Nephron progenitor cell (in vitro differentiated cells): ENCODE results near the gene CAMK2G.
"Not testable (repeated sequence)": the region's sequence is repeated elsewhere in the genome, so short reads cannot be mapped to it uniquely, and the experiment has no call there.

ENCODE experiments used
- DNase-seq: peaks from one replicate; pipeline ENCODE4 v3.0.0; 2021
- H3K27ac Mint-ChIP-seq: 2 replicates; pipeline ENCODE4 v1.8.0; 2021; ENCODE audit warnings: mild to moderate bottlenecking, moderate library complexity, mixed read lengths
- H3K27me3 Mint-ChIP-seq: 2 replicates; pipeline ENCODE4 v1.8.0; 2021; ENCODE audit warnings: mild to moderate bottlenecking, low read depth, mixed read lengths; ENCODE audit not compliant: poor library complexity
- H3K36me3 Mint-ChIP-seq: 2 replicates; pipeline ENCODE4 v1.8.0; 2021; ENCODE audit warnings: low read depth, mixed read lengths
- H3K4me1 Mint-ChIP-seq: 2 replicates; pipeline ENCODE4 v1.8.0; 2021; ENCODE audit warnings: mixed read lengths
- H3K4me3 Mint-ChIP-seq: 2 replicates; pipeline ENCODE4 v1.8.0; 2021; ENCODE audit warnings: mild to moderate bottlenecking, moderate library complexity, mixed read lengths
- H3K9me3 Mint-ChIP-seq: 2 replicates; pipeline ENCODE4 v1.8.0; 2021; ENCODE audit warnings: mild to moderate bottlenecking, moderate library complexity, mixed read lengths
- TF ChIP-seq, protein P1 (sequence below): fragments of 200-600 bp; sonication (generic); IDR thresholded peaks from 2 replicates; pipeline ENCODE4 v1.5.0; 2021; ENCODE audit warnings: antibody characterized with exemption

The CAMK2G gene

DNA sequence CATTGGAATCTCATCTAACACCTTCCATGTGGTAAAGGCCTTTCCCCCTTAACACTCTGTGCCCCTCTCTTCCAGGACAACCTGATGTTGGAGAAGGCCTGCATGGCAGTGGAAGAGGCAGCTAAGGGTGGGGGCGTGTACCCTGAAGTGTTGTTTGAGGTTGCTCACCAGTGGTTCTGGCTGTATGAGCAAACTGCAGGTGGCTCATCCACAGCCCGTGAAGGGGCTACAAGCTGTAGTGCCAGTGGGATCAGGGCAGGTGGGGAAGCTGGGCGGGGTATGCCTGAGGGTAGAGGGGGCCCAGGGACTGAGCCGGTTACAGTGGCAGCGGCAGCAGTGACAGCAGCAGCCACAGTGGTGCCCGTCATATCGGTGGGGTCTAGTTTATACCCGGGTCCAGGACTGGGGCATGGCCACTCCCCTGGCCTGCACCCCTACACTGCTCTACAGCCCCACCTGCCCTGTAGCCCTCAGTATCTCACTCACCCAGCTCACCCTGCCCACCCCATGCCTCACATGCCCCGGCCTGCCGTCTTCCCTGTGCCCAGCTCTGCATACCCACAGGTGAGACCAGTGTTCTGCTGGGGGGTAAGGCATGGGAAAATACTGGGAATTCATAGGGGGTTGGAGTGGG lies 75.3 kb downstream of the CAMK2G start:
- Mint-ChIP-seq H3K27me3 (no peaks in the 10 kb centered on the region), H3K4me3 (no peak overlapping the region), H3K9me3 (no peaks in the 10 kb centered on the region), H3K36me3 (peaks cover 47% of the 10 kb centered on the region), H3K4me1 (no peaks in the 10 kb centered on the region), H3K27ac (peak overlapping the region; percentile 59)
- no peak for DNase-seq
- TF ChIP-seq, protein P1, sequence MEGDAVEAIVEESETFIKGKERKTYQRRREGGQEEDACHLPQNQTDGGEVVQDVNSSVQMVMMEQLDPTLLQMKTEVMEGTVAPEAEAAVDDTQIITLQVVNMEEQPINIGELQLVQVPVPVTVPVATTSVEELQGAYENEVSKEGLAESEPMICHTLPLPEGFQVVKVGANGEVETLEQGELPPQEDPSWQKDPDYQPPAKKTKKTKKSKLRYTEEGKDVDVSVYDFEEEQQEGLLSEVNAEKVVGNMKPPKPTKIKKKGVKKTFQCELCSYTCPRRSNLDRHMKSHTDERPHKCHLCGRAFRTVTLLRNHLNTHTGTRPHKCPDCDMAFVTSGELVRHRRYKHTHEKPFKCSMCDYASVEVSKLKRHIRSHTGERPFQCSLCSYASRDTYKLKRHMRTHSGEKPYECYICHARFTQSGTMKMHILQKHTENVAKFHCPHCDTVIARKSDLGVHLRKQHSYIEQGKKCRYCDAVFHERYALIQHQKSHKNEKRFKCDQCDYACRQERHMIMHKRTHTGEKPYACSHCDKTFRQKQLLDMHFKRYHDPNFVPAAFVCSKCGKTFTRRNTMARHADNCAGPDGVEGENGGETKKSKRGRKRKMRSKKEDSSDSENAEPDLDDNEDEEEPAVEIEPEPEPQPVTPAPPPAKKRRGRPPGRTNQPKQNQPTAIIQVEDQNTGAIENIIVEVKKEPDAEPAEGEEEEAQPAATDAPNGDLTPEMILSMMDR, result no peak

DNA sequence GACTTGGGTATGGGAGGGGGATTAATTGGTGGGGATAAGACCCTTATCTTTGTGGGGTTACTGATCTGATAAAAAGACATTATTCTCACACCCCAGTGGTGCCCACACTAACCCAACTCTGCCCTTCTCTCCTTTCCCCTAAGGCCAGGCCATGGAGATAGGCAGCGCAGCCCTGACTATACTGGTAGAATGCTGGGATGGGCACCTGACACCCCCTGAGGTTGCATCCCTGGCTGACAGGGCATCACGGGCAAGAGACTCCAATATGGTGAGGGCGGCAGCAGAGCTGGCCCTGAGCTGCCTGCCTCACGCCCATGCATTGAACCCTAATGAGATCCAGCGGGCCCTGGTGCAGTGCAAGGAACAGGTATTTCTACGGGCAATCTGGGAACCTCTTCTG lies 76.3 kb downstream of the CAMK2G start:
- DNase-seq, result no peak
- Mint-ChIP-seq H3K4me3 (no peak overlapping the region), H3K4me1 (no peaks in the 10 kb centered on the region), H3K27ac (no peak overlapping the region), H3K27me3 (no peaks in the 10 kb centered on the region), H3K36me3 (peaks cover 40% of the 10 kb centered on the region), H3K9me3 (no peaks in the 10 kb centered on the region)
- TF ChIP-seq, protein P1, result no peak

DNA sequence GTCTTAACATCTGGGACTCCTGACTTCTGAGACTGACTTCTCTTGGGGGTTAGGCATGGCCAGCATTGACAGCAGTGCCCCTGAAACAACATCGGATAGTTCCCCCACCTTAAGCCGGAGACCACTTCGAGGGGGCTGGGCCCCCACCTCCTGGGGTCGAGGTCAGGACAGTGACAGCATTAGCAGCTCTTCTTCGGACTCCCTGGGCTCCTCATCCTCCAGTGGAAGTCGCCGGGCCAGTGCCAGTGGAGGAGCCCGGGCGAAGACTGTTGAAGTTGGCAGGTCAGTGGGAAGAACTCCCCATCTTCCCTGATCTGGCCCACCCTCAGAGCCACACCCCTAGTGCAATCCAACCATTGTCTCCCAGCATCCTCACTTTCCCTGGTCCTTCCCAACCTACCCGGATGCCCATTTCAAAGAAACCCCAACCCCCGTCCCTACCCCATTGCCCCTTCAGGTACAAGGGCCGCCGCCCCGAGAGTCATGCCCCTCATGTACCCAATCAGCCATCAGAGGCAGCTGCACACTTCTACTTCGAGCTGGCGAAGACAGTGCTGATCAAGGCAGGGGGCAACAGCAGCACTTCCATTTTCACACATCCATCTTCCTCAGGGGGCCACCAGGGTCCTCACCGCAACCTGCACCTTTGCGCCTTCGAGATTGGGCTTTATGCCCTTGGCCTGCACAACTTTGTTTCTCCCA lies 76.9 kb downstream of the CAMK2G start:
- no peaks in the 10 kb centered on the region for H3K4me1 Mint-ChIP-seq
- no peak overlapping the region for H3K27ac Mint-ChIP-seq
- peaks cover 38% of the 10 kb centered on the region for H3K36me3 Mint-ChIP-seq
- no peak for DNase-seq
- H3K9me3 Mint-ChIP-seq, result no peaks in the 10 kb centered on the region
- H3K27me3 Mint-ChIP-seq, result no peaks in the 10 kb centered on the region
- TF ChIP-seq, protein P1, result no peak
- H3K4me3 Mint-ChIP-seq, result no peak overlapping the region

DNA sequence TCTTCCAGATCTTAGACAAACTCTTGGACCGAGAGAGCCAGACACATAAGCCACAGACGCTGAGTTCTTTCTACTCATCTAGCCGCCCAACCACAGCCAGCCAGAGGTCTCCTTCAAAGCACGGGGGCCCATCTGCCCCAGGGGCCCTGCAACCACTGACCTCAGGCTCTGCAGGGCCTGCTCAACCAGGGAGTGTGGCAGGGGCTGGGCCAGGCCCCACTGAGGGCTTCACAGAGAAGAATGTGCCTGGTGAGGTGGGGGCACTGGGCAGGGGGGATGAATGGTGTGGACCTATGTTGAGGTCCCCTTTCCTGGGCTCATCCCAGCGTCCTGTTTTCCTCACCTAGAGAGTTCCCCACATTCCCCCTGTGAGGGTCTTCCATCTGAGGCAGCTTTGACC lies 77.6 kb downstream of the CAMK2G start:
- H3K4me3 Mint-ChIP-seq, result no peak overlapping the region
- DNase-seq, result no peak
- no peaks in the 10 kb centered on the region for H3K27me3 Mint-ChIP-seq
- TF ChIP-seq, protein P1, result no peak
- peak overlapping the region; percentile 44 for H3K27ac Mint-ChIP-seq
- H3K9me3 Mint-ChIP-seq, result no peaks in the 10 kb centered on the region
- peaks cover 38% of the 10 kb centered on the region for H3K36me3 Mint-ChIP-seq
- no peaks in the 10 kb centered on the region for H3K4me1 Mint-ChIP-seq

DNA sequence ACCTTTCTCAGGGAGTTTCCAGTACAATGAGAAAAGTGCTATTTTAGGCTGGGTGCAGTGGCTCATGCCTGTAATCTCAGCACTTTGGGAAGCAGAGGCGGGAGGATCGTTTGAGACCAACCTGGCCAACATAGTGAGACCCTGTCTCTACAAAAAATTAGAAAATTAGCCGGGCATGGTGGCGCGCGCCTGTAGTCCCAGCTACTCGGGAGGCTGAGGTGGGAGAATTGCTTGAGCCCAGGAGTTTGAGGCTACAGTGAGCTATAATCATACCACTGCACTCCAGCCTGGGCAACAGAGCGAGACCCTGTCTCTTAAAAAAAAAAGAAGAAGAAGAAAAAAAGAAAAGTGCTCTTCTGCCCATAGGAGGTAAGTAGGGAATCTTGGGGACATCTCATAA lies 78.3 kb downstream of the CAMK2G start:
- H3K4me3 Mint-ChIP-seq, H3K4me1 Mint-ChIP-seq, DNase-seq, H3K9me3 Mint-ChIP-seq, H3K27me3 Mint-ChIP-seq: not testable (repeated sequence)
- Mint-ChIP-seq H3K36me3 (peaks cover 44% of the 10 kb centered on the region), H3K27ac (peak overlapping the region; percentile 76)

DNA sequence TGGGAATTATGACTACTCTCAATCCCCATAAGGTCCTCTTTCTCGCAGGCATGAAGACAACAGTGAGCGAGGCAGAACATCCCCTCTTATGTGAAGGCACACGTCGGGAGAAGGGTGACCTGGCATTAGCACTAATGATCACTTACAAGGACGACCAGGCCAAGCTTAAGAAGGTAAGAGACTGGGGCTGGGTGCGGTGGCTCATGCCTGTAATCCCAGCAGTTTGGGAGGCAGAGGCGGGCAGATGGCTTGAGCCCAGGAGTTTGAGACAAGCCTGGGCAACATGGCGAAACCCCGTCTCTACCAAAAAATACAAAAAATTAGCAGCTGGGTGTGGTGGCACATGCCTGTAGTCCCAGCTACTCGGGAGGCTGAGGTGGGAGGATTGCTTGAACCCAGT lies 78.9 kb downstream of the CAMK2G start:
- DNase-seq, H3K4me3 Mint-ChIP-seq, H3K9me3 Mint-ChIP-seq, H3K27me3 Mint-ChIP-seq, H3K4me1 Mint-ChIP-seq: not testable (repeated sequence)
- Mint-ChIP-seq H3K27ac (peak overlapping the region; percentile 59), H3K36me3 (peaks cover 48% of the 10 kb centered on the region)

DNA sequence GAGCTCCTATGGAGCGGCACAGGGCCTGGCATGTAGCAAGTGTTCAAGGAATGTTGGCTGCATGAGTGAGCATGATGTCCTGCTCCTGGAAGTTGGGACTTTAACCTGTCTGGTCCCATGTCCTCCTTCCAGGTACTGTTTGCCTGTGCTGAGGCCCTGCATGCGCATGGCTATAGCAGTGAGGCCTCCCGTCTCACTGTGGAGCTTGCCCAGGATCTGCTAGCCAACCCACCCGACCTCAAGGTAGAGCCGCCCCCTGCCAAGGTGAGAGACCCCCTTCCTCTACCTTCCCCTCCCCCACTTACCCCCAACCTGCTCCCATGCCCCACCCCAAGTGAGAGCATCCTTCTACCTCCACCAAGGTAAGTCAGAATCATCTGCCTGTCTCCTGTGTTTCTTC lies 80.9 kb downstream of the CAMK2G start:
- Mint-ChIP-seq H3K36me3 (peaks cover 57% of the 10 kb centered on the region), H3K27ac (no peak overlapping the region), H3K9me3 (no peaks in the 10 kb centered on the region), H3K4me3 (no peak overlapping the region), H3K27me3 (no peaks in the 10 kb centered on the region), H3K4me1 (no peaks in the 10 kb centered on the region)
- DNase-seq, result no peak
- TF ChIP-seq, protein P1, result no peak
